Measurements from ENCODE around the gene EEF2K. TPM values are rescaled to one million over a fixed set of nuclear protein-coding genes. Genes with fewer than 3 reads are reported as not detected.
A peak's percentile ranks its signal among the peaks of the same experiment; 100 is the strongest.

The EEF2K gene
- total and polyA plus RNA-seq, 7 donors, result 3.6 to 54.8 (median 37.2) TPM

DNA sequence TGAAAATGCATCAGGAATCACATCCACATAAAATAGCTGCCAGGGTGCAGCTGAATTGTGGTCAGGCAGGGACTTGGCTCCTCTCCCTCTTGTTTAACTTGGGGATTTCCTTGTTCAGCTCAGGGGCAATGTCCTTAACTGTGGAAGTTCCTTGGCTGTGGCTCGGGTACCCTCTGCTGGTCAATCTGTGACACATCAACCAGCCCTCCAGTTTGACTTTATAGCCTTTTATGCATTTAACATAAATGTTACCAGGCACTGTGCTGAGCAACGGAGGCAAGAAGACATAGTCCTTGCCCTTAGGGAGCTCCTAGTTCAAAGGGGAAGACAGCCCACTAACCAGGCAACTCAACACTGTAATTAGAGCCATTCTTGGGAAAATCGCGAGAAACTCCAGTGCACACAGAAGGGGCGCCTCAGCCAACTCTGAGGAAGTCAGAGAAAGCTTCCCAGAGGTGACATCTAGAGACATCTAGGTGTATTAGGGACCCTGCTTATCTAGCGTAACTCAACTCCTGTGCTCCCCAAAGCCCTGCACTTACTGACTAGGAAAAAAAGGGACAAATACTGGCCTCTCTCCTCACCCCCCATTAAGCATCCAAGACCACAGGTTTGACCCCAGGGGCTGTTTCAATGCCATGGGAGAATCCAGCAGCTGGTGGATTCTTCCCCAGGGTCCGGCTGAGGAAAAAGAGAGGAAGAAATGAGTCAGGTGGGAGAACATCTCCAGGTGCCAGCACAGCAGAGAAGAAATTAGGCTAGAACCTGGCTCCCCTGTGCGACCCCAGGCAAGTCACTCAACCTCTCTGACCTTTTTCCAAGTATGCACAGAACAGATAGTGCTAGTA is 17.3 kb upstream of the EEF2K start:
- peak overlapping the region; percentile 90 to 96 (median 93) for H3K27ac ChIP-seq

DNA sequence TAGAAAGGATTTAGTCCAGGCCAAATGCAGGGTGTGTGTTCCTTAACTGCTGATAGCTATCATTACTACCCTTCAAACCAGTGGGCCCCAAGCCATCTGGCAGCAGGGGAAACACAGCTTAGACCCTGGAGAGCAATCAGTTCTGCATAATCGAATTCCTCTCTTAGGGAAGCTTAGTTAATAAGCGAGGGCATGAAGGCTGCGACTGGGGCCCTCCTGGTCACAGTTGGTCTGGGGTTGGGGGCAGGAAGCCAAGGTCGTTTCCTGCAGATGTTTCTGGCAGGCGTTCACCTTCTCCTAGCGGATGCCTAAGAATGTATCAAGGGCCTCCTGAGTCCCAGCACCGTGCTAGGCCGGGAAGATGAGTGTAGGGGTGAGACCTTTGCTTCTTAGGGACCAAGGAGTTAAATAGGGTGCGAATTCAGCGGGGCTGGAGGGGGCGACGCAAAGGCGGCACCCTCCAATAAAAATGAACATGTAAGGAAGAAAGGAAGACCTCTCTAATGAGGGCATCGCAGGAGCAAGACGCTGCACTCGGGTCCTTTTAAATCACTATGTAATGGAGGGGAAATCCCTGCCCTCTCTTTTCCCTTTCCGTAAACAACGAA is 16.5 kb upstream of the EEF2K start:
- peak overlapping the region; percentile 60 to 87 (median 66) for H3K4me3 ChIP-seq
- no peak for TF ChIP-seq POLR2AphosphoS5 (IDR thresholded peaks at IDR 0.05)
- DNase-seq, result peak; percentile 86
- no peaks in the 10 kb centered on the region for H3K36me3 ChIP-seq
- peak overlapping the region; percentile 90 to 96 (median 93) for H3K27ac ChIP-seq
- H3K27me3 ChIP-seq, result no peaks in the 10 kb centered on the region
- H3K9me3 ChIP-seq, result no peaks in the 10 kb centered on the region
- WGBS, 2 donors, result 1 to 2% methylated on average over 18 of the region's 18 CpGs
- intact Hi-C loops (cut with DNase I), result loop anchor here (2.0 to 5.0 kb wide), 3 partner anchors 102 to 237 kb away; partner anchors contain the start of genes CDR2 and UQCRC2
- peaks cover 0 to 35% (median 30%) of the 10 kb centered on the region in 4 donors for H3K4me1 ChIP-seq

More for the DNA sequence above, 17.3 kb upstream of the EEF2K start:
- Histone ChIP-seq H3K4me3 (no peak overlapping the region), H3K9me3 (no peaks in the 10 kb centered on the region), H3K36me3 (no peaks in the 10 kb centered on the region), H3K4me1 (peaks cover 0 to 35% (median 30%) of the 10 kb centered on the region in 4 donors), H3K27me3 (no peaks in the 10 kb centered on the region)
- intact Hi-C loops (cut with DNase I), result loop anchor here (1.0 to 5.0 kb wide), 3 partner anchors 102 to 236 kb away; partner anchors contain the start of genes PDZD9 and UQCRC2
- WGBS, 2 donors, result 24 to 28% methylated on average over 8 of the region's 8 CpGs
- peak in 1 of 4 donors; percentile 7 for TF ChIP-seq POLR2AphosphoS5 (IDR thresholded peaks at IDR 0.05)
- TF ChIP-seq, protein P1, sequence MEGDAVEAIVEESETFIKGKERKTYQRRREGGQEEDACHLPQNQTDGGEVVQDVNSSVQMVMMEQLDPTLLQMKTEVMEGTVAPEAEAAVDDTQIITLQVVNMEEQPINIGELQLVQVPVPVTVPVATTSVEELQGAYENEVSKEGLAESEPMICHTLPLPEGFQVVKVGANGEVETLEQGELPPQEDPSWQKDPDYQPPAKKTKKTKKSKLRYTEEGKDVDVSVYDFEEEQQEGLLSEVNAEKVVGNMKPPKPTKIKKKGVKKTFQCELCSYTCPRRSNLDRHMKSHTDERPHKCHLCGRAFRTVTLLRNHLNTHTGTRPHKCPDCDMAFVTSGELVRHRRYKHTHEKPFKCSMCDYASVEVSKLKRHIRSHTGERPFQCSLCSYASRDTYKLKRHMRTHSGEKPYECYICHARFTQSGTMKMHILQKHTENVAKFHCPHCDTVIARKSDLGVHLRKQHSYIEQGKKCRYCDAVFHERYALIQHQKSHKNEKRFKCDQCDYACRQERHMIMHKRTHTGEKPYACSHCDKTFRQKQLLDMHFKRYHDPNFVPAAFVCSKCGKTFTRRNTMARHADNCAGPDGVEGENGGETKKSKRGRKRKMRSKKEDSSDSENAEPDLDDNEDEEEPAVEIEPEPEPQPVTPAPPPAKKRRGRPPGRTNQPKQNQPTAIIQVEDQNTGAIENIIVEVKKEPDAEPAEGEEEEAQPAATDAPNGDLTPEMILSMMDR (IDR thresholded peaks at IDR 0.05), result peak in 3 of 4 experiments; percentile 76 to 86 (median 79)
- TF ChIP-seq EP300 (IDR thresholded peaks at IDR 0.05), result no peak
- no peak for TF ChIP-seq POLR2A (IDR thresholded peaks at IDR 0.05)
- peak; percentile 88 for DNase-seq

DNA sequence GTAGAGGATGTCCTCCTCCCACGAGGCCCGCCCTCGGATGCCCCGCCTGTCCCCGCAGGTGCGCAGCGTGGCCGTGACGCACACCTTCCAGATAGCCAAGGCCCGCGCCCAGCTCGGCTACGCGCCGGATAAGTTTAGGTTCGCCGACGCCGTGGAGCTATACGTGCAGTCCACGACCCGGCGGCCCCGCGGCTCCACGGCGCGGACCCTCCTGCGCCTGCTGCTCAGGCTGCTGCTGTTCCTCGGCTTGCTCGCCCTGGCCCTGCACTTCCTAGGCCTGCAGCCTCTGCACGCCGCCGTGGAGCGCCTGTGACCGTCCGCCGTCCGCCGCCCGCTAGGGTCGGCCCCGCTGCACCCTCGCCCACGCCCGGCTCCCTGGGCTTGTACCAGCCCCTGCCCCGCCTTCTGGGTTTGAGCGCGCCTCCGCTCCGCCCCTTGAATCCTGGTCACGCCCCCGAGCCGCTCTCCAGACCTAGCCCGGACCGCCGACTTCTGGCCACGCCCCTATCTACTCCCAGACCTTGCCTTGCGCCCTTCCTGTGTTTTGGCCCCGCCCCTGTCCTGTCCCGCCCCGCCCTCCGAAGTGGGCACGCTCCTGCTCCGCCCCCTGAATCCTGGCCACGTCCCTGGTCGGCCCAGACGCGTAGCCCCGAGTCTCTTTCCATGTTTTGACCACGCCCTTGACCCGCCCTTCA is 15.8 kb upstream of the EEF2K start:
- no peaks in the 10 kb centered on the region for H3K36me3 ChIP-seq
- H3K9me3 ChIP-seq, result no peaks in the 10 kb centered on the region
- no peaks in the 10 kb centered on the region for H3K27me3 ChIP-seq
- peaks cover 0 to 35% (median 30%) of the 10 kb centered on the region in 4 donors for H3K4me1 ChIP-seq
- H3K4me3 ChIP-seq, result peak overlapping the region; percentile 60 to 87 (median 66)
- peak overlapping the region; percentile 90 to 96 (median 93) for H3K27ac ChIP-seq
- intact Hi-C loops (cut with DNase I), result loop anchor here (5.0 kb wide), 1 partner anchor 182 kb away; the partner anchor contains the start of gene CDR2
- TF ChIP-seq POLR2AphosphoS5 (IDR thresholded peaks at IDR 0.05), result peak; percentile 62 to 88 (median 82)
- TF ChIP-seq EP300 (IDR thresholded peaks at IDR 0.05), result peak in 1 of 4 donors; percentile 1
- TF ChIP-seq POLR2A (IDR thresholded peaks at IDR 0.05), result peak; percentile 15 to 79
- TF ChIP-seq, protein P1 (IDR thresholded peaks at IDR 0.05), result no peak
- 0% methylated on average over 72 of the region's 72 CpGs for WGBS, 2 donors
- peak; percentile 92 for DNase-seq

DNA sequence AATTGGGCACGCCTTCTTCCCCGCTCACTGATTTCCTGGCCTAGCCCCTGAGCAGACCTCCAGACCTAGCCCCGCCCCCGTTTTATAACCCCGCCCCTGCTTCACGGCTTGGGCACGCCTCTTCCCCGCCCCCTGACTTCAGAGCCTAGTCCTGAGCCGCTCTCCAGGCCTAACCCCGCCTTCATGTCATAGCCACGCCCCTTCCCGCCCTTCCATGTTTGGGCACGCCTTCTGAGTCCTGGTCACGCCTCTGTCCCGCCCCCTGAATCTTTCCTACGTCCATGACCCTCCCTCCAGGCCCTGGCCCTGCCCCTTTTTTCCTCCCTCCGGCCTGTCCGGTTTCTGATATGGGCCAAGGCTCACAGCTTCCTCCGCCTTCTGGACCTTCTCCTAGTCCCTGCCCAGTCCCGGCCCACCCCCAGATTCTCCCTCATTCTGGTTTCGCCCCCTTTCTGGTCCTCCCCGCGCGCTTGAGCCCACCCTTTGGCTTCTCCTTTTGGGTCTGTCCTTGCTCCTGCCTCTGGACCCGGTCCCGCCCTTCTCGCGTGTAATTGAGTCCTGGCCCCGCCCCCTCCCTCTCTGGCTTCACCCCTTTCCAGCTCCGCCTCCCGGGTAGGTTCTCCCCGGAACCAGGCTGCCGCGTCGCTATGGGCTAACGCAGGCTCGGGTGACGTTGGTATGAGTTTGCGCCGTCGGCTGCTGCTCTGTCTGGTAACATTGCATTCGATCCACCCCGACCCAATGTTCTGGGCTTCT is 15.1 kb upstream of the EEF2K start:
- H3K4me3 ChIP-seq, result peak overlapping the region; percentile 35 to 87 (median 66)
- peaks cover 0 to 36% (median 30%) of the 10 kb centered on the region in 4 donors for H3K4me1 ChIP-seq
- intact Hi-C loops (cut with DNase I), result loop anchor here (5.0 kb wide), 1 partner anchor 181 kb away; the partner anchor contains the start of gene CDR2

More for the DNA sequence above, 15.1 kb upstream of the EEF2K start:
- H3K27me3 ChIP-seq, result no peaks in the 10 kb centered on the region
- H3K36me3 ChIP-seq, result no peaks in the 10 kb centered on the region
- 1% methylated on average over 43 of the region's 43 CpGs for WGBS, 2 donors
- H3K27ac ChIP-seq, result peak overlapping the region; percentile 90 to 96 (median 93)
- TF ChIP-seq EP300 (IDR thresholded peaks at IDR 0.05), result no peak
- TF ChIP-seq, protein P1 (IDR thresholded peaks at IDR 0.05), result no peak
- TF ChIP-seq POLR2AphosphoS5 (IDR thresholded peaks at IDR 0.05), result peak; percentile 95 to 98 (median 96)
- peak; percentile 90 to 92 for TF ChIP-seq POLR2A (IDR thresholded peaks at IDR 0.05)
- peak; percentile 100 for DNase-seq
- no peaks in the 10 kb centered on the region for H3K9me3 ChIP-seq

All from sigmoid colon (tissue), 7 donors.